ENCODE measurements around the gene UST.

Gene UST

GRCh38 chr6:148983101-148983761, 236.4 kb downstream of the UST start:
- Histone ChIP-seq H3K9me3 (ENCODE audit: control insufficient read depth, insufficient read depth, low read length) (no peaks in the 10 kb centered on the region), H3K4me2 (ENCODE audit: low read length) (no peak overlapping the region), H3K27ac (ENCODE audit: low read depth, low read length) (no peak overlapping the region), H3K4me1 (ENCODE audit: control insufficient read depth, low read length) (no peaks in the 10 kb centered on the region), H3K36me3 (ENCODE audit: control insufficient read depth, low read length) (no peaks in the 10 kb centered on the region), H3K79me2 (ENCODE audit: control insufficient read depth, low read length) (no peaks in the 10 kb centered on the region), H3F3A (ENCODE audit: control insufficient read depth, insufficient read depth) (no peaks in the 10 kb centered on the region), H3K9me2 (replicated peaks; ENCODE audit: control insufficient read depth, low read length) (no peaks in the 10 kb centered on the region), H4K20me1 (ENCODE audit: control insufficient read depth, insufficient read depth, low read depth, low read length) (no peaks in the 10 kb centered on the region), H3K27me3 (ENCODE audit: control insufficient read depth, low read length) (peaks cover 14% of the 10 kb centered on the region; the same call in 1 of the 2 replicates), H3K4me3 (ENCODE audit: low read length) (no peak overlapping the region)
- no peak for TF ChIP-seq EZH2phosphoT487 (IDR thresholded peaks at IDR 0.05; ENCODE audit: borderline replicate concordance, low read length)
- no peak for TF ChIP-seq CTCF (IDR thresholded peaks at IDR 0.05; ENCODE audit: low read depth, low read length, poor library complexity, severe bottlenecking)

DNA sequence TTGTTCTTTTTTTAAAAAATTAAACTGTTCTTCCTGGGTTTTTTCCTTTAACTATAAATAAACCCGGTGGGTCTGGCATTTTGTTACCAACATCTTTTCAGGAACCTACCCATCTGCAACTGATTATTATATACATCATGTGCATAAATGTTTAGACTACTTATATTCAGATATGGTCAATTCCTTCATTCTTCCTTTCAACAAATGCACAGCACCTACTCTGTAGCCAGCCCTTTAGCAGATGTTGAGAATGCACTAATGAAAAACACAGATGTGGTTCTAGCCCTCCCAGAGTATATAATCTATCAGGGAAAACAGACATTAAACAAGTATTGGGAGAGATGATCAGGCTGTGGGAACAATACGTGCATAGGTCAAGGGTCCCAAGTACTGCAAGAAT, 237.1 kb downstream of the UST start:
- no peaks in the 10 kb centered on the region for H3K36me3 ChIP-seq (ENCODE audit: control insufficient read depth, low read length)
- H3K4me2 ChIP-seq (ENCODE audit: low read length), result no peak overlapping the region
- H3K79me2 ChIP-seq (ENCODE audit: control insufficient read depth, low read length), result no peaks in the 10 kb centered on the region
- H3K27me3 ChIP-seq (ENCODE audit: control insufficient read depth, low read length), result peaks cover 14% of the 10 kb centered on the region; the same call in 1 of the 2 replicates
- no peaks in the 10 kb centered on the region for H3F3A ChIP-seq (ENCODE audit: control insufficient read depth, insufficient read depth)
- no peak overlapping the region for H3K27ac ChIP-seq (ENCODE audit: low read depth, low read length)
- H4K20me1 ChIP-seq (ENCODE audit: control insufficient read depth, insufficient read depth, low read depth, low read length), result no peaks in the 10 kb centered on the region
- no peaks in the 10 kb centered on the region for H3K9me2 ChIP-seq (replicated peaks; ENCODE audit: control insufficient read depth, low read length)
- H3K4me1 ChIP-seq (ENCODE audit: control insufficient read depth, low read length), result no peaks in the 10 kb centered on the region
- no peaks in the 10 kb centered on the region for H3K9me3 ChIP-seq (ENCODE audit: control insufficient read depth, insufficient read depth, low read length)
- TF ChIP-seq CTCF (IDR thresholded peaks at IDR 0.05; ENCODE audit: low read depth, low read length, poor library complexity, severe bottlenecking) (no peak), EZH2phosphoT487 (IDR thresholded peaks at IDR 0.05; ENCODE audit: borderline replicate concordance, low read length) (no peak)
- no peak overlapping the region for H3K4me3 ChIP-seq (ENCODE audit: low read length)

DNA sequence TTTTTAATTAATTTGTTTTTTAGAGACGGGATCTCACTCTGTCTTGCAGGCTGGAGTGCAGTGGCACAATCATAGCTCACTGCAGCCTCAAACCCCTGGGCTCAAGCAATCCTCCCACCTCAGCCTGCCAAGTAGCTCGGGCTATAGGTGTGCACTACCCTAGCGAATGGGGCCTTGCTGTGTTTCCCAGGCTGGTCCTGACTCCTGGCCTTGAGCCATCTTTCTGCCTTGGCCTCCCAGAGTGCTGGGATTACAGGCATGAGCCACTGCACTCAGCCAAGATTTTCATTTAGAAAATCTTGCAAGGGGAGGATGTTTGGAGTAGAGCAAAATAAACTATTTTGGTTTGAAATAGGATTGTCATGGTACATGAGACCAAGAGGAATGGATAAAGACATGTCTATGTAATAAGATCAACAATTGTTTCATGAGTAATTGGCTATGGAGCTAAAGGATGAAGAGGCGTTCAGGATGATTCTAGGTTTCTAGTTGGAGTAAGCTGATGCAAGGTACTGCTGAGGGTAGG, 237.8 kb downstream of the UST start:
- no peak for TF ChIP-seq CTCF (IDR thresholded peaks at IDR 0.05; ENCODE audit: low read depth, low read length, poor library complexity, severe bottlenecking)
- no peak for TF ChIP-seq EZH2phosphoT487 (IDR thresholded peaks at IDR 0.05; ENCODE audit: borderline replicate concordance, low read length)
- Histone ChIP-seq H3K9me3 (ENCODE audit: control insufficient read depth, insufficient read depth, low read length) (no peaks in the 10 kb centered on the region), H3K36me3 (ENCODE audit: control insufficient read depth, low read length) (no peaks in the 10 kb centered on the region), H3K4me2 (ENCODE audit: low read length) (no peak overlapping the region), H3K27ac (ENCODE audit: low read depth, low read length) (no peak overlapping the region), H4K20me1 (ENCODE audit: control insufficient read depth, insufficient read depth, low read depth, low read length) (no peaks in the 10 kb centered on the region), H3K79me2 (ENCODE audit: control insufficient read depth, low read length) (no peaks in the 10 kb centered on the region), H3F3A (ENCODE audit: control insufficient read depth, insufficient read depth) (no peaks in the 10 kb centered on the region), H3K9me2 (replicated peaks; ENCODE audit: control insufficient read depth, low read length) (no peaks in the 10 kb centered on the region), H3K4me3 (ENCODE audit: low read length) (no peak overlapping the region), H3K27me3 (ENCODE audit: control insufficient read depth, low read length) (peaks cover 14% of the 10 kb centered on the region; the same call in 1 of the 2 replicates), H3K4me1 (ENCODE audit: control insufficient read depth, low read length) (no peaks in the 10 kb centered on the region)
